Stimulated activated CD4-positive, alpha-beta T cell treated with anti-CD3 and anti-CD28 coated beads, Interleukin-4, amount 100 ng/mL, for 24 hours (primary cell): ENCODE measurements around the gene ADRA2C.
"Not testable (repeated sequence)": the region's sequence is repeated elsewhere in the genome, so short reads cannot be mapped to it uniquely, and the experiment has no call there.

Experiments used
- DNase-seq: peaks from one replicate; pipeline ENCODE4 v3.0.0-alpha.2; 2020

The ADRA2C gene

DNA sequence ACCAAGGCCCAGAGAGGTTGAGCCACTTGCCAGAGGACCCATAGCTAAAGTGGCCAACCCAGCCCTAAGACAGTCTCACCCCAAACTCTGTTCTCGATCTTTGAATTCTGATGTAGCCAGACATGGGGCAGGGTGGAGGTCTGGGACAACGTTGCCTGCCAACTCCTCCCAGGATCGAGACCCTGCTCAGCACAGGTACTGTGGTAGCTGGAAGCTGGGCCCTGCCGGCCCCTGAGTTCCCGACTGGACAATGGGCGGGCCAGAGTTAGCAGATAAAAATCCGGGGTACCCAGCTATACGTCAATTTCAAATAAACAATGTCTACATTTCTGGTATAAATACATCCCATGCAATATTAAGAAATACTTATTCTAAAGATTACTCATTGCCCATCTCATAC, 35.3 kb downstream of the ADRA2C start:
- DNase-seq, result no peak

DNA sequence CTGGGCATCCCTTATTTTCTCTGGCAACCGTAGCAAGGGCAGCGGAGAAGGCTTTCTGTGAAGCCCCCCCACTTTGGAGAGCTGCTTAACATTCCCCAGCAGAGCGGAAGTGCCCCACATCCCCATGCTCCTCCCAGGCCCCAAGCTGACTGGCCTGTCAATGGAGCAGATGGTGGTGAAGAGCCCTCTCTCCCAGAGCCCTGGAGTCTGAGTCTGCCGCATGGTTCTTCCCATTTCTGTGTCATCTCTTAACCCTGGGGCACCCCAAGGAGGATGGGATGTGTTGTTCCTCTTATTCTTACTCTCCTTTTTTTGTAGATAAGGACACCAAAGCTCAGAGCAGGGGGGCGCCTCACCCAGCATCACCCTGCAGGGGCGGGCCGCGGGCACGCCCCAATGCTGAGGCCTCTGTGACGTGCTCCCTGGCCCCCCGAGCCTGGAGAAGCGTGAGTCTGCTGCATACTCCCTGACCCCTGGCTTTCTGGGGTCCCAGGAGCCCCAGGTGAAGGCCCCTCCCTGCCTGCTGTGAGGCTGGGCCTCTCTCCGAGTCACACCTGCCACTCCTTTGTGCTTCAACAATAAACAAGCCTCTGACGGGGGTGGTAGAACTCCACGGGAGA, 35.9 kb downstream of the ADRA2C start:
- no peak for DNase-seq

DNA sequence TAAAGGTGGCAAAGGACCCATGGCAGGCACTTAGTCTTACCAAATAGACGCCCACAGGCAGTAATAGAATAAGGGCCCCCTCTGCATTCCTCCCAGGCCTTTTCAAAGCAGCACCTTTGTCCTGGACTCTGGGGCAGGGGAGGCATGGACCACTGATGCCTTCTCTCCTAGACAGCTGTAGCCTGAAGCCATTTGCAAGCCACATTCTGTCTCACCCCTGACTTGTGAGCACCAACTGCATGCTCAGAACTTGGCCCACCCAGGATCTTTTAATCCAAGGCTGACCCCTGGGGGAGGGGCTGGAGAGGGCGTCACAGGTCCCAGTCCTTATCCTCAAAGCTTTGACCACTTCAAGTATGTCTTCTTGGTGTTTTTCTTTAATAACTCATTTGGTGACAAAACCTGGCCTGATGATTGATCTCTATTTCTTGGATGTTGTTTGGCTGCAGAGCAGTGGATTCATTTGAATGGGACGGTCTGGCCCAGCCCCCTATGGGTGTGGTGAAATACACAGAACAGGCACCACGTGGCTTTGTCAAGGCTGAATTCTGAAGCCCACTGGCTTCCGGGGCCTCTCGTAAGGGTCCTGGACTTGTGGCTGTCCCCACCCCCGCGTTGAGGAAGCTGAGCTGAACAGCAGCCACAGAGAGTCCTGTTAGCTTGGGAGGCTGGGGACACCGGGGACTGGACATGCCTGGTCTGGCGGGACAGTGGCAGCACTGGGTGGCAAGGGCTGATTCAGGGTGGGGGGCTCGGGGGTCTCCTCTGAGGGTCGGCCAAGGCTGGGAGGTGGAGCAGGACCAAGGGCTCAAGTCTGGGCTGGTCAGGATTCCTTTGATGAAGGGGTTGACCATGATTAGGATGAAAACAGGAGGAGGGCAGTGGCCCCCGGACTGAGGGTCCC, 36.6 kb downstream of the ADRA2C start:
- DNase-seq, result no peak

DNA sequence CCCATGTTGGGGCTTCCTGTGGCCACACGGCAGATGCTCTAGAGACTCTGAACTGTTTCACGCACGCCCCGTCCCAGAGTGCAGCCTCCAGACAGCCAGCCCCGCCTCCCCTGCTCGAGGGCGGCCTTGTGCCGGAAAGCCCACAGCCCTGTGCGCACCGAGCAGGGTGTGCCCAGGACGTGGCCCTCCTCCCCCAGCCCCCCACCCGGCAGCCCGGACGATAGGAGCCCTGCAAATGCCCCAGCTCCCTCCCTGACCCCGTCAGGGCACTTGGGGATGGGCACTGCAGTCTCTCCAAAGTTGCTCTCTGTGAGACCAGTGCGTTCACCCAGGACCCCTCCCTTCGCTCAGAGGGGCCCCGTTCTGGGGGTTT, 37.3 kb downstream of the ADRA2C start:
- no peak for DNase-seq

DNA sequence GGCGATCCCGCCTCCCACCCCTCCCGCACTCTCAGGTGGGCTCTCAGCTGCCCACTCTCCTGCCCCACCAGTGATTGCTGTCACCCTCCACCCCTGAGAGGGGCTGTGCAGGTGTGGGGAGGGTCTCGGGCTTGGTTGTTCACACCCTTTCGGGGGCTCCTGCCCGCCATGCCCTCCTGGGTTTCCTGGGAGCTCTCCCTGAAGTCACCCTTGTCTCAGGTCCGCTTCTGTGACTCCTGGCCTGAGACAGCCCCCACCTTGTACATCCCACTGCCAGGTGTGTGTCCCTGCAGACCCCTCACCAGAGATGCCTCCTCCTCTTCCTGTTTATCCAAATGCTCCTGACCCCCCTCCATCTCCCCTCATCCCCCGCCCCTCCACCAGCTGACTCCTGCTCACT, 37.8 kb downstream of the ADRA2C start:
- no peak for DNase-seq

DNA sequence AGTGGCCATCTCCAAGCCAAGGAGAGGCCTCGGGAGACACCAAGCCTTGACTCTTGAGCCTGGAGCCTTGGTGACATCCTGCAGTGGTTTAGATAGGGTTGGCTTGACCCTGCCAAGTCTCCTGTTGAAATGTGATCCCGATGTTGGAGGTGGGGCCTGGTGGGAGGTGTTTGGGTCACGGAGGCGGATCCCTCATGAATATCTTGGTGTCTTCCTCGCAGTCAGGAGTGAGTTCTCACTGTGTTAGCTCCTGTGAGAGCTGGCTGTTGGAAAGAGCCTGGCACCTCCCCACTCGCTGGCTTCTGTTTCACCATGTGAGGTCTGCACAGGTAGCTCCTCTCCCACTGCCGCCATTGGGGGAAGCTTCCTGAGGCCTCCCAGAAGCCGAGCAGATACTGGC, 38.8 kb downstream of the ADRA2C start:
- no peak for DNase-seq

DNA sequence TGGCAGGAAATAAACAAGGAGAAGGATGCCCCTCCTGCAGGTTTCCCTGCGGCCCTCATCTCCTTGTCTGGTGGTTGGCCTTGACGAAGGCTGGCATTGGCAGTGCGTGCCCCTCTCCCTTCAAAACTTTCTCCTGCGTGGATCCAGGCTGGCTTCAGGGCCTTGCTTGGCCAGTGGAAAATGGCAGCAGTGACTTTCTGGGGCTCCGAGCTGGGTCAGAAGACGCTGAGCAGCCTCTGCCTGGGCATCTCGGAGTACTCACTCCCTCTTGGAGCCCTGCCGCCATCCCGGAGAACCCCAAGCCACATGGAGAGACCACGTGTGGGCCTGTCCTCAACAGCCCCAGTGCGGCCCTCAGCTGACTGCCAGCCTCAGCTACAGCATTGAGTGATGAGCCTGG, 39.5 kb downstream of the ADRA2C start:
- DNase-seq, result no peak

DNA sequence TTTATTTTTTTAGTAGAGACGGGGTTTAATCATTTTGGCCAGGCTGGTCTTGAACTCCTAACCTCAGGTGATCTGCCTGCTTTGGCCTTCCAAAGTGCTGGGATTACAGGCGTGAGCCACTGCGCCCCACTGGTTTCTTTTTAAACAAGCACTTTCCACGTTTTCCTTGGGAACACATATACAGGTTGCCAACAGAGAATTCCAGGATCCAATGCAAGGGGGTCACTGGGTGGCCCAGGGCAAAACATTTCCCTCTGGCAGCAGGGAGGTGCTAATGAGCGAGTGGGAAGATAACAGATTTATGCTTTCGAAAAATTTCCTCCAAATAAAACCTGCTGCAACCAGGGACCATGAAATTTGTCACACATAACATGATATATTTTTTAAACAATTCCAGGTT, 41.1 kb downstream of the ADRA2C start:
- no peak for DNase-seq

DNA sequence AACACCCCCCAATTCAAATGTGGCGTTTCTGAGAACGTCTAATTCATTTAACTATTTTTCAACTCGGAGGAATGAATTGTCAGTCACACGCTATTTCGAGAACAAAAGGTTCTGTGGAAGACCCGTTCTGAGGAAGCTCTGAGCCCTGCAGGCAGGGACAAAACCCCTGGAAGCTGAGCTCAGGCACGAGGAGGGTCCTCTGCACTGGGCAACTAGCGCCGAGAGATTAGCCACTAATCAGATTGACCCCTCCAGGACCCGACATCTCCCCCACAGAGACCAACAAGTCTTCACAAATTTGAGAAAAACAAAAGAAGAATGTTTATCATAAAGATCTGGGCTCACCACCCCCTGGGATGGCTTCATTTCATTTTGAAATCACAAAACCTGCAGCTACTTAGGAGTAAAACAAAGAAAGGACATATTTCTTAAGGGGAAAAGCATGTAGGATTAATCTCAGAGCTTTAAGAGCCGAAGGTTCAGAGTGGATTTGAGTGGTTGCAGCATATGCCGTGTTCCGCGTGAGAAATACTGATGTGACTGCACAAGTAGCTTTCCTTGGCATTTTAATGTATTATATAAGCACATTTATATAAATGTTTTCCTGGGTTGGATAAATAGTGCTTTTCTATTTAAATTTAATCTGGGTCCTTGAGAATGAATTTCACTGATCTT, 41.8 kb downstream of the ADRA2C start:
- DNase-seq, result no peak

DNA sequence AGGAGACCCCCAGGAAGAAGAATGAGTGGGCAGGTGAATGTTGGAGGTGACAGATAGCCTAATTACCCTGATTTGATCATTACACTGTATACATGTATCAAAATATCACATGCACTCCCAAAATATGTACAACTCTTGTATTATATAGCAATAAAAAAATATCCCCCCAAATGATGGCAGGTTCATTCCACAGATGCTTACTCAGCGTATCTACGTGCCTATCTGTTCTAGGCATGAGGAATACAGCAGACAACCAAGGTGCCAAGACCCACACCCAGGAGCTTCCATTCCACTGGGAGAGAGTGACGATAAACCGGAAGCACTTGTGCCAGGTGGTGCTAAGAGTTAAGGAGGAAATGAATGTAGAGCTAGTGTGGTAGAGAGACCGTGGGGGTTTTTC, 42.4 kb downstream of the ADRA2C start:
- DNase-seq, result no peak

DNA sequence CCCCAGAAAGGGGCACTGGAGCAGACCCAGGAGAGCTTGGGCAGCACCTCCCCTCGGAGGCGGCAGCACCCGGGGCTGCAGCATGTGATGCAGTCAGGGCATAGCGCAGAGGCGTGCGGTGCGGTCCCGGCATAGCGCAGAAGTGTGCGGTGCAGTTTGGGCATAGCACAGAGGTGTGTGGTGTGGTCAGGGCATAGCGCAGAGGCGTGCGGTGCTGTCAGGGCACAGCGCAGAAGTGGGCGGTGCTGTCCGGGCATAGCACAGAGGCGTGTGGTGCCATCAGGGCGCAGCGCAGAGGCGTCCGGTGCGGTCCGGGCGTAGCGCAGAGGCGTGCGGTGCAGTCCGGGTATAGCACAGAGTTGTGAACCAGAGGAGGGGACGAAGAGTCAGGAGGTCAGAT, 42.8 kb downstream of the ADRA2C start:
- no peak for DNase-seq

DNA sequence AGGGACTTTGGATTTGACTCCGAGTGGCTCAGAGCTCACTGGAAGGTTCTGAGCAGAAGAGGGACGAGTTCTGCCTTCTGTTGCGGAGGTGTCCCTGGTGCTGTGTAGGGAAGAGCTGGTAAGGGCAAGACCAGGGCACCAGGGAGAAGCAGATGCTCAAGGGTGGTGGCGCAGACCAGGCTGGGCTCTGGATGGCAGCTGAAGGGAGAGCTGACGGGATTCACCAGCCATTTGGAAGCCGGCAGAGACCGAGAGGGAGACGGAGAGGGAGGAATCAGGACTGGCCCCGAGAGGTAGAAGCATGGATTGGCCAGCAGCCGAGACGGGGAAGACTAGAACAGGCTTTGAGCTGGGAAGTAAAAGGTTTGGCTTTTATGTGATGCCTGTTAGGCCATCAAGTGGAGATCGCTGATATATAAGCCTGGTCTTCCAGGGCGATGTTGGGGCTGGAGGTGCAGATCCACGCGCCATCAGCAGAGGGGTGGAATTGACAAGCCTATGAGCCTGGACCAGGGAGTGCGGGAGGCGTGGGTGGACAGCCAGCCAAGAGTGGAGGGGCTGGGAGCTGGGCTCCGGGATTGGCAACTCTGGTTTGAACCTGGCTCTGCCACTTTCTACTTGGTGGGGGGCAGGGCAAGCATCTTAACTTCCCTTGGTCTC, 43.4 kb downstream of the ADRA2C start:
- DNase-seq, result no peak

DNA sequence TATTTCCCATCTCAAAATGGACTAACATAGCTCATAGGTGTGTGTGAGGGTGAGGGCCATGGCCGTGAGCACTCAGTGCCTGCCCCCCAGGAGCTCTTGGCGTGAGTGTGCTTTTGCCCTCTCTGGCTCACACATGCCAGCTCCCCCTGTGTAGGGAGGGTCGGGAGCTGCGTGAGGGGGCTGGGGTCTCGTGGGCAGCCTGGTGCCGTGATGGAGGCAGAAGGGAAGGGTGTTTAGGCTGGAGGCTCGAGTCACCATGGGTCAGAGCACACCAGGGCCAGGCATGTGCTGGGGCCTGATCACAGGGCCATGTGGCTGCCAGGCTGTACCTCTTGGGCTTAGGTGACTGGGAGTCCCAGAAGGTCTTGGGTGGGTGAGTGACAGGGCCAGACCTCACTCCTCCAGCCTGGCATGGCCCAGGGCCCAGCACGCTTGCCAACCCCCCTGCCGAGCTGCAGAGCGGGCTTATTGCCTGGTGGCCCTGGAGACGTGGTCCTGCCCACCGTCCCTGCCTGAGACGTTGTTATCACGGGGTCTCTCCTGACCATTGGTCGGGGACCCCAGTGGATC, 44.0 kb downstream of the ADRA2C start:
- no peak for DNase-seq

DNA sequence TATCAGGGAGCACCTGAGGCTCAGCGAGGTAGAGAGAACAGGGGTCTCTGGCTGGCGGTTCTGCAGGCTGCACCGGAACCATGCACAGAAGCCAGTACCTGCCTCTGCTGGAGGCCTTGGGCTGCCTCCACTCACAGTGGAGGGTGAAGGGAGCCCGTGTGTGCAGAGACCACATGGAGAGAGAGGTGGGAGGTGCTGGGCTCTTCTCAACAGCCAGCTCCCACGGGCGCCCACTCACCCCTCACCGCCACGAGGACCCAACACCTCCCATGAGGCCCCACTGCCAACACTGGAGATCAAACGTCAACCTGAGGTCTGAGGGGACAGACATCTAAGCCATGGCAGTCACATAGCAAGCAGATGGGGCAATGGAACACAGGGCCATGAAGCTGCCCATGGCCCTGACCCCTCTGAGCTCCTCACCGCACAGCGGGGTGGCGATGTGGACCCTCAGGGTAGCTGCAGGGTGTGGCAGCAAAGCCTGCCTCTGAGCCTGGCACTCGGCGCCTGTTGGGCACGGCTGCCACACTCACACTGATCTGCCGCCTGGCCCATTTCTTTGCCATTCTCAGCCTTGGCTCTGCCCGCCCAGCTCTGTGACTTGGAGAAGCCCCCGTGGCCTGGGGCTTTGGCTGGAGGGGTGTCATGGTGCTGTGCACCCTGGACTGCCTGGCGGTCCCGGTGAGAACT, 44.8 kb downstream of the ADRA2C start:
- no peak for DNase-seq

DNA sequence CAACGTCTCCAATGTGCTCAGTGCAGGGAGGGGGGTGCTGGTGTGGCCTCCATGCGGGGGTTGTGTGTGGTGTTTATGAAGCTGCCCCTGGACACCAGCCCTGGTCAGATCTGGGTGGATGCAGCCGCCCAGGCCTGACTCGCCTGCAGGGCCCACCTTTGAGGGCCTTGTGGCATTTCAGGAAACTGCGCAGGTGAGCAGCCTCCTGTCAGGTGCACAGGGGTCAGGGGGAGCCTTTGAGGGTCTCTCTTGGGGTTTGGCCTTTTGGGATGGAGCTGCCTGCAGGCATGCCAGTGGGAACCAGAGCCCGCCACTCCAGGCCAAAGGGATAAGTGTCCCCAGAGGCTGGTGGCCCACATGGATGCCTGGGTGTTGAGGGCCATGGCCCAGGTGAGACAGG, 45.4 kb downstream of the ADRA2C start:
- DNase-seq, result no peak

DNA sequence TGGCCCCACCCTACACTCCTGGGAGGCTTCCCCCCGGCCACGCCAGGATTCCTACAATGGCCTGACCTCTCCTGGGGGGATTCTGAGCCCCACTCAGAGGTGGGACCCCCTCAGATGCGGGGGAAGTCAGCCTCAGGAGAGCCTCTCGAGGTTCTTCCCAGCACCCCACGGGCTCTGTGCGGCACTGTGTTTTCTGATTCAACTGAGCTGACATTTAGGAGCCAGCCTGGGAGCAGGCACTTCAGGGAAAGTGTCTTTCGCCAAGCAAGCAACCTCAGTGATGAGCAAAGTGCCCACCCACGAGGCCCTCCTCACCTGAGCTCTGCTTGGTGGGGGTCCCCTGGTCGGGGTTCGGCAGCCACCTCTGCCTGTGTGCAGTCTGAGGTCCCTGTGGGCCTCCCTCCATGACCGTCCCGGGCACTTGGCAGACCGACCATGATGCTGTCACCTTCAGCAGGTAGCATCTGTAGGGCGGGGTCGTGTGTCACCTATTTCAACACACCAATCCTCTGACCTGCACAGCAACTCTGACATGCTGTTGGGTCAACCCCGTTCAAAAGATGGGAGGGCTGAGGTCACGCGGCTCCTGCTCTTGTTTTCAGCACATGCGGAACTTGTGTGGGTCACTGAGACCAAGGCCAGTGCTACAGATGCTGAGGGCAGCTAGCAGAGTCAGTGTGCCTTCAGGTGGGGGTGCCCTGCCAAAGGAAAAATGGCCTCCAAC, 46.2 kb downstream of the ADRA2C start:
- DNase-seq, result no peak

DNA sequence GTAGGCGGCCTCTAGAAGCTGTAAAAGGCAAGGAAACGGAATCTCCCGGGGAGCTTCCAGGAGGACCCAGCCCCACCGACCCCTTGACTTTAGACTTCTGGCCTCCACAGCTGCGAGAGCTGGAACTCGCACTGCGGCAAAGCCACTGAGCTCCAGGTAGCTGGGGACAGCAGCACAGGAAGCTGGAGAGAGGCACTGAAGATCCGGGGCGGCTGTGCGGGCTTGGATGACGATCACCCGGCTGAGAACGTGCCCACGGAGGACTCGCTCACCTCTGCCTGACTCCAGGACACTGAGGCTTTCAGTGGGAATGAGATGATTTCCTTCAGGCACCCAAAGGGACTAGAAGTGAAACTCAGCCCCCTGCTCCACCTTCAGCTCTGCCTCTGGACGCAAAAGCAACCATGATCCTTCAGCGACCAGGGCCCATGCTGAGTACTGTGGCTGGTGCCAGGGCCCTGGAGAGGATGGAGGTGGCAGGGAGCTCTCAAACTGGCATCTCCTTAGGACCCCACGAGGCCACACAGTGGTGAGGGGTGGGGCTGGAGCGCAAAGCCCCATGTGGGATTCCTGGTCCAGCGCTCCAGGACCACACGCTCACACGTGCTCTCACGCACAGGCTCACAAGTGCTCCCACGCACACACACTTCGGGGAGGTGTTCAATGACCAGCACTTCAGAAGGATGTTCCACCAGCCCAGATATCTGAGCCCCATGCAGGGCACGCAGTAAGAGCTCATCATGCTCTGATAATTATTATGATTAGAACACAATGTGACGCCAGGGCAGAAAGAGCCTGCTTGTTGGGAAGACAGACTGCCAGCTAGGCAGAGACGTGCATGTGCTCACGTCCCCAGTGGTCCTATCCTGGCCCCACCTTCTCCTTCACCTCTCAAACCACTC, 47.2 kb downstream of the ADRA2C start:
- DNase-seq, result no peak

DNA sequence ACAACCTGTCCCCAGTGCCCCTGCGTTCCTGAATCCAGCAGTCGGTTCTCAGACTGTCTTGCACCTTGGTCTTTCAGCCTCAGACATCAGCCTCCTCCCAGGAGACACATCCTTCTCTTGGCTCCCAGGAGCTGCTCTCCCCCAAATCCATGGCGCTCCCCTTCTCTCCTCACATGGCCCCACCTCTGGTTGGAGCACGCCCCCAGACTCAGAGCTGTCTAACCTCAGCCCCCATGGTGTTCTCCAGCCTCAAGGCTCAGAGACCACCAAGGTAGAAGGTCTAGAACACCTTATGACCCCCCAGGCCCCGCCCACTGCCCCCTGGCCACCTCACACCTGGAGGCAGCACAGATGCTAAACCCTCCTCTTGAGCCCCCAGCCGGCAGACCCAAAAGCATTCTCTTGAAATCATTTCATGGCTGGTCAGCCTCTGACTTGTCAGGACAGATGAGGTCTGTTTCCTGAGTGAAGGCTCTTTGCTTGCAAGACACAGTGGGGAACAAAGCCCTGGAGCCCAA, 47.9 kb downstream of the ADRA2C start:
- no peak for DNase-seq

DNA sequence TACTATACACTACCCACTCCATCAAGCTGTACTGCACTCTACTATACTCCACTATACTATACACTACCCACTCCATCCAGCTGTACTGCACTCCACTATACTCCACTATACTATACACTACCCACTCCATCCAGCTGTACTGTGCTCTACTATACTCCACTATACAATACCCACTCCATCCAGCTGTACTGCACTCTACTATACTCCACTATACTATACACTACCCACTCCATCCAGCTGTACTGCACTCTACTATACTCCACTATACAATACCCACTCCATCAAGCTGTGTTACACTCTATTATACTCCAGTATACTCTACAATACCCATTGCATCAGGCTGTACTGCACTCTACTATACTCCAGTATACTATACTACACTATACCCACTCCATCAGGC, 48.7 kb downstream of the ADRA2C start:
- not testable (repeated sequence) for DNase-seq

DNA sequence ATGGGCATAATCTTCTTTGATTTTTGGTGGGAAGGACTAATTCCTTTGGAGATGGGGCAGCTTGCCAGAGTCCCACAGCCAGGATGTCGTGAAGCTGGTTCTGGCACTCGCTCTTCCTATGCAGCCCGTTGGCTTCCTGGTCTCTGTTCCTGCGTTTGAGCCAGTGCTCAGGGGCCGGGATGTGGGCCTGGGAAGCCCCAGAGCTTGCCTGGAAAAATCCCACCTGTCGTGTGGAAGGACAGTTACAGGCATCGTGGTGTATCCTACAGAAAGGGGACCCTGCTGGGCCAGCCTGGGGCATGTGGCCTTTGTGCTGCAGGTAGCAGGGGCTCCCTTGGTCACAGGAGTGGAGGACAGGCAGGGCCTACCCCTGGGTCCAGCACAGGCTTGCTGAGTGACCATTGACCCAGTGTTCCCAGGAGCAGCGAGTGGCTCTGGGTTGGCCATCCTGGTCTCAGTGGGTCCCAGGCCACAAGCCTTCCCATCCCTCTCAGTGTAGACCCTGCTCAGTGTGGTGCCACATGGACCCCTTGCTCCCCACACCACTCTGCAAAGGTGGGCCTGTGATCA, 50.2 kb downstream of the ADRA2C start:
- no peak for DNase-seq
